ENCODE results near the gene GRM1. TPM values are rescaled to one million over a fixed set of nuclear protein-coding genes. Genes with fewer than 3 reads are reported as not detected.

The GRM1 gene
- total and polyA plus RNA-seq, 2 experiments from 2014 or later: 0.29 to 0.63 TPM

DNA sequence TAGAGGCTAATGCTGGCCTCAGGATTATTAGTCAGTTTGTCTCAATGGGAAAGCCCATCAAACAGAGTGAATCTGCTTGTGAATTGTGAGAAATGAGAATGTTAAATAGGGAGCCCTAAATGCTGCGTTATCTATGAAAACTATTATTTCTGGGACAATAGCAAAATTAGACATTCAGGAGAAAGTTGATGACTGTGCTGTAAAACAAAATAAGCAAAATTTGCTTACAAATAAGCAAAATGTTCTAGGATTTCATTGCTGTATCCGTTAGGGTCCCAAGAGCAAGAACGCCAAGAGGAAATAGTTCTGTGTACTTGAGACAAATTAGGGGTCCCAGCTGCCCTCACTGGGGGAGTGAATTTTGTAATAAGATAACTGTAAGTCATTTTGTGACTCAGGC, 455.5 kb downstream of the GRM1 start:
- H3K79me2 ChIP-seq (replicated peaks; ENCODE audit: insufficient read depth): no peaks in the 10 kb centered on the region
- Mint-ChIP-seq H3K36me3 (ENCODE audit: low read depth) (no peaks in the 10 kb centered on the region), H3K4me1 (no peaks in the 10 kb centered on the region), H3K27me3 (ENCODE audit: insufficient read depth, low read depth, poor library complexity) (peaks cover 2% of the 10 kb centered on the region), H3K27ac (no peak overlapping the region), H3K4me3 (no peak overlapping the region), H3K9me3 (no peaks in the 10 kb centered on the region; the same call in 2 of the 3 replicates)
- no peaks in the 10 kb centered on the region for H4K20me1 ChIP-seq (replicated peaks; ENCODE audit: insufficient read depth)
- DNase-seq (ENCODE audit: low spot score) (no peak), ATAC-seq (no peak)
- no peak overlapping the region for H3K27ac ChIP-seq (ENCODE audit: low read depth)
- H3K4me1 ChIP-seq (ENCODE audit: insufficient read depth): no peaks in the 10 kb centered on the region
- H3K27me3 ChIP-seq (ENCODE audit: insufficient read depth): no peaks in the 10 kb centered on the region
- no peaks in the 10 kb centered on the region for H3K36me3 ChIP-seq (ENCODE audit: insufficient read depth)
- no peak overlapping the region for H3K4me3 ChIP-seq
- no peaks in the 10 kb centered on the region for H3F3A ChIP-seq (replicated peaks; ENCODE audit: low read depth)
- no peak overlapping the region for H3K4me2 ChIP-seq
- peaks cover 5% of the 10 kb centered on the region for H3K9me2 ChIP-seq (ENCODE audit: insufficient read depth)
- H2AFZ ChIP-seq: no peak overlapping the region
- TF ChIP-seq ZNF331 (CRISPR knock-in tag; IDR thresholded peaks at IDR 0.05; ENCODE audit: low read depth) (no peak), JUNB (IDR thresholded peaks at IDR 0.05; ENCODE audit: unreplicated experiment) (no peak), POLR2AphosphoS5 (IDR thresholded peaks at IDR 0.05; ENCODE audit: low read depth) (no peak), EZH2phosphoT487 (IDR thresholded peaks at IDR 0.05; ENCODE audit: unreplicated experiment) (no peak), CREB1 (CRISPR knock-in tag; IDR thresholded peaks at IDR 0.05; ENCODE audit: low read depth) (no peak), ZNF114 (CRISPR knock-in tag; IDR thresholded peaks at IDR 0.05) (no peak), NANOG (IDR thresholded peaks at IDR 0.05; ENCODE audit: borderline replicate concordance) (no peak), STAT1 (IDR thresholded peaks at IDR 0.05; ENCODE audit: unreplicated experiment) (no peak), EZH2 (IDR thresholded peaks at IDR 0.05; ENCODE audit: low read depth, unreplicated experiment) (no peak)
- TF ChIP-seq, protein P1, sequence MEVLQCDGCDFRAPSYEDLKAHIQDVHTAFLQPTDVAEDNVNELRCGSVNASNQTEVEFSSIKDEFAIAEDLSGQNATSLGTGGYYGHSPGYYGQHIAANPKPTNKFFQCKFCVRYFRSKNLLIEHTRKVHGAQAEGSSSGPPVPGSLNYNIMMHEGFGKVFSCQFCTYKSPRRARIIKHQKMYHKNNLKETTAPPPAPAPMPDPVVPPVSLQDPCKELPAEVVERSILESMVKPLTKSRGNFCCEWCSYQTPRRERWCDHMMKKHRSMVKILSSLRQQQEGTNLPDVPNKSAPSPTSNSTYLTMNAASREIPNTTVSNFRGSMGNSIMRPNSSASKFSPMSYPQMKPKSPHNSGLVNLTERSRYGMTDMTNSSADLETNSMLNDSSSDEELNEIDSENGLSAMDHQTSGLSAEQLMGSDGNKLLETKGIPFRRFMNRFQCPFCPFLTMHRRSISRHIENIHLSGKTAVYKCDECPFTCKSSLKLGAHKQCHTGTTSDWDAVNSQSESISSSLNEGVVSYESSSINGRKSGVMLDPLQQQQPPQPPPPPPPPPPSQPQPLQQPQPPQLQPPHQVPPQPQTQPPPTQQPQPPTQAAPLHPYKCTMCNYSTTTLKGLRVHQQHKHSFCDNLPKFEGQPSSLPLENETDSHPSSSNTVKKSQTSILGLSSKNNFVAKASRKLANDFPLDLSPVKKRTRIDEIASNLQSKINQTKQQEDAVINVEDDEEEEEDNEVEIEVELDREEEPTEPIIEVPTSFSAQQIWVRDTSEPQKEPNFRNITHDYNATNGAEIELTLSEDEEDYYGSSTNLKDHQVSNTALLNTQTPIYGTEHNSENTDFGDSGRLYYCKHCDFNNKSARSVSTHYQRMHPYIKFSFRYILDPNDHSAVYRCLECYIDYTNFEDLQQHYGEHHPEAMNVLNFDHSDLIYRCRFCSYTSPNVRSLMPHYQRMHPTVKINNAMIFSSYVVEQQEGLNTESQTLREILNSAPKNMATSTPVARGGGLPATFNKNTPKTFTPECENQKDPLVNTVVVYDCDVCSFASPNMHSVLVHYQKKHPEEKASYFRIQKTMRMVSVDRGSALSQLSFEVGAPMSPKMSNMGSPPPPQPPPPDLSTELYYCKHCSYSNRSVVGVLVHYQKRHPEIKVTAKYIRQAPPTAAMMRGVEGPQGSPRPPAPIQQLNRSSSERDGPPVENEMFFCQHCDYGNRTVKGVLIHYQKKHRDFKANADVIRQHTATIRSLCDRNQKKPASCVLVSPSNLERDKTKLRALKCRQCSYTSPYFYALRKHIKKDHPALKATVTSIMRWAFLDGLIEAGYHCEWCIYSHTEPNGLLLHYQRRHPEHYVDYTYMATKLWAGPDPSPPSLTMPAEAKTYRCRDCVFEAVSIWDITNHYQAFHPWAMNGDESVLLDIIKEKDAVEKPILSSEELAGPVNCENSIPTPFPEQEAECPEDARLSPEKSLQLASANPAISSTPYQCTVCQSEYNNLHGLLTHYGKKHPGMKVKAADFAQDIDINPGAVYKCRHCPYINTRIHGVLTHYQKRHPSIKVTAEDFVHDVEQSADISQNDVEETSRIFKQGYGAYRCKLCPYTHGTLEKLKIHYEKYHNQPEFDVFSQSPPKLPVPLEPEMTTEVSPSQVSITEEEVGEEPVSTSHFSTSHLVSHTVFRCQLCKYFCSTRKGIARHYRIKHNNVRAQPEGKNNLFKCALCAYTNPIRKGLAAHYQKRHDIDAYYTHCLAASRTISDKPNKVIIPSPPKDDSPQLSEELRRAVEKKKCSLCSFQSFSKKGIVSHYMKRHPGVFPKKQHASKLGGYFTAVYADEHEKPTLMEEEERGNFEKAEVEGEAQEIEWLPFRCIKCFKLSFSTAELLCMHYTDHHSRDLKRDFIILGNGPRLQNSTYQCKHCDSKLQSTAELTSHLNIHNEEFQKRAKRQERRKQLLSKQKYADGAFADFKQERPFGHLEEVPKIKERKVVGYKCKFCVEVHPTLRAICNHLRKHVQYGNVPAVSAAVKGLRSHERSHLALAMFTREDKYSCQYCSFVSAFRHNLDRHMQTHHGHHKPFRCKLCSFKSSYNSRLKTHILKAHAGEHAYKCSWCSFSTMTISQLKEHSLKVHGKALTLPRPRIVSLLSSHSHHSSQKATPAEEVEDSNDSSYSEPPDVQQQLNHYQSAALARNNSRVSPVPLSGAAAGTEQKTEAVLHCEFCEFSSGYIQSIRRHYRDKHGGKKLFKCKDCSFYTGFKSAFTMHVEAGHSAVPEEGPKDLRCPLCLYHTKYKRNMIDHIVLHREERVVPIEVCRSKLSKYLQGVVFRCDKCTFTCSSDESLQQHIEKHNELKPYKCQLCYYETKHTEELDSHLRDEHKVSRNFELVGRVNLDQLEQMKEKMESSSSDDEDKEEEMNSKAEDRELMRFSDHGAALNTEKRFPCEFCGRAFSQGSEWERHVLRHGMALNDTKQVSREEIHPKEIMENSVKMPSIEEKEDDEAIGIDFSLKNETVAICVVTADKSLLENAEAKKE (CRISPR knock-in tag; IDR thresholded peaks at IDR 0.05): no peak
- TF ChIP-seq, protein P2, sequence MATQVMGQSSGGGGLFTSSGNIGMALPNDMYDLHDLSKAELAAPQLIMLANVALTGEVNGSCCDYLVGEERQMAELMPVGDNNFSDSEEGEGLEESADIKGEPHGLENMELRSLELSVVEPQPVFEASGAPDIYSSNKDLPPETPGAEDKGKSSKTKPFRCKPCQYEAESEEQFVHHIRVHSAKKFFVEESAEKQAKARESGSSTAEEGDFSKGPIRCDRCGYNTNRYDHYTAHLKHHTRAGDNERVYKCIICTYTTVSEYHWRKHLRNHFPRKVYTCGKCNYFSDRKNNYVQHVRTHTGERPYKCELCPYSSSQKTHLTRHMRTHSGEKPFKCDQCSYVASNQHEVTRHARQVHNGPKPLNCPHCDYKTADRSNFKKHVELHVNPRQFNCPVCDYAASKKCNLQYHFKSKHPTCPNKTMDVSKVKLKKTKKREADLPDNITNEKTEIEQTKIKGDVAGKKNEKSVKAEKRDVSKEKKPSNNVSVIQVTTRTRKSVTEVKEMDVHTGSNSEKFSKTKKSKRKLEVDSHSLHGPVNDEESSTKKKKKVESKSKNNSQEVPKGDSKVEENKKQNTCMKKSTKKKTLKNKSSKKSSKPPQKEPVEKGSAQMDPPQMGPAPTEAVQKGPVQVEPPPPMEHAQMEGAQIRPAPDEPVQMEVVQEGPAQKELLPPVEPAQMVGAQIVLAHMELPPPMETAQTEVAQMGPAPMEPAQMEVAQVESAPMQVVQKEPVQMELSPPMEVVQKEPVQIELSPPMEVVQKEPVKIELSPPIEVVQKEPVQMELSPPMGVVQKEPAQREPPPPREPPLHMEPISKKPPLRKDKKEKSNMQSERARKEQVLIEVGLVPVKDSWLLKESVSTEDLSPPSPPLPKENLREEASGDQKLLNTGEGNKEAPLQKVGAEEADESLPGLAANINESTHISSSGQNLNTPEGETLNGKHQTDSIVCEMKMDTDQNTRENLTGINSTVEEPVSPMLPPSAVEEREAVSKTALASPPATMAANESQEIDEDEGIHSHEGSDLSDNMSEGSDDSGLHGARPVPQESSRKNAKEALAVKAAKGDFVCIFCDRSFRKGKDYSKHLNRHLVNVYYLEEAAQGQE (IDR thresholded peaks at IDR 0.05; ENCODE audit: unreplicated experiment): no peak
- TF ChIP-seq, protein P3, sequence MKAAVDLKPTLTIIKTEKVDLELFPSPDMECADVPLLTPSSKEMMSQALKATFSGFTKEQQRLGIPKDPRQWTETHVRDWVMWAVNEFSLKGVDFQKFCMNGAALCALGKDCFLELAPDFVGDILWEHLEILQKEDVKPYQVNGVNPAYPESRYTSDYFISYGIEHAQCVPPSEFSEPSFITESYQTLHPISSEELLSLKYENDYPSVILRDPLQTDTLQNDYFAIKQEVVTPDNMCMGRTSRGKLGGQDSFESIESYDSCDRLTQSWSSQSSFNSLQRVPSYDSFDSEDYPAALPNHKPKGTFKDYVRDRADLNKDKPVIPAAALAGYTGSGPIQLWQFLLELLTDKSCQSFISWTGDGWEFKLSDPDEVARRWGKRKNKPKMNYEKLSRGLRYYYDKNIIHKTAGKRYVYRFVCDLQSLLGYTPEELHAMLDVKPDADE (IDR thresholded peaks at IDR 0.05): no peak
- TF ChIP-seq, protein P4, sequence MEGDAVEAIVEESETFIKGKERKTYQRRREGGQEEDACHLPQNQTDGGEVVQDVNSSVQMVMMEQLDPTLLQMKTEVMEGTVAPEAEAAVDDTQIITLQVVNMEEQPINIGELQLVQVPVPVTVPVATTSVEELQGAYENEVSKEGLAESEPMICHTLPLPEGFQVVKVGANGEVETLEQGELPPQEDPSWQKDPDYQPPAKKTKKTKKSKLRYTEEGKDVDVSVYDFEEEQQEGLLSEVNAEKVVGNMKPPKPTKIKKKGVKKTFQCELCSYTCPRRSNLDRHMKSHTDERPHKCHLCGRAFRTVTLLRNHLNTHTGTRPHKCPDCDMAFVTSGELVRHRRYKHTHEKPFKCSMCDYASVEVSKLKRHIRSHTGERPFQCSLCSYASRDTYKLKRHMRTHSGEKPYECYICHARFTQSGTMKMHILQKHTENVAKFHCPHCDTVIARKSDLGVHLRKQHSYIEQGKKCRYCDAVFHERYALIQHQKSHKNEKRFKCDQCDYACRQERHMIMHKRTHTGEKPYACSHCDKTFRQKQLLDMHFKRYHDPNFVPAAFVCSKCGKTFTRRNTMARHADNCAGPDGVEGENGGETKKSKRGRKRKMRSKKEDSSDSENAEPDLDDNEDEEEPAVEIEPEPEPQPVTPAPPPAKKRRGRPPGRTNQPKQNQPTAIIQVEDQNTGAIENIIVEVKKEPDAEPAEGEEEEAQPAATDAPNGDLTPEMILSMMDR (conservative IDR thresholded peaks at IDR 0.05; ENCODE audit: low read depth in 2 of 2): no peak
